HUDEP-2 (cell line): ENCODE results near the gene PROZ.

Experiments
- DNase-seq, 76 experiments: peaks; one replicate each; lab custom pipeline; 2025; ENCODE audit not compliant: unreplicated experiment in 76 of 76; lab: John Stamatoyannopoulos, UW

The PROZ gene

DNA sequence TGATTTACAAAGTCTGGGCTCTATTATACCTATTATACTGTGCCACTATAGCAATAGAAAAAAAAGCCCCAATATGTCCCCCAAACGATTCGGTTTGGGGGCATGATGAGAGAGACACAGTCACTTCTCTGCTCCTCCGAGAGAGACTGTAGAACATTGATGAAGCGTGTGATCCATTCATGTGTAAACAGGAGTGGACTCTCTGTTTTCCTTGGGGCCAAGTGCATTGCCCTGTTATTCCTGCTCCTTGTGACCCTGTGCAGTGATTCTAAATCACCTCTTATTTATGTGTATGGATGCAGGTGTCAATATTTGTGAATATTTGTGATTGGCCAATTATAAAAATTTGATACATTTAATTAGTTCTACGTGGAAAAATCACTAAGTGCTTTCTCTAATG, 18.9 kb upstream of the PROZ start:
- no peak for DNase-seq

- DNase-seq = no peak
Observed at GRCh38 chr13:113140677-113141600, 17.5 kb upstream of the PROZ start.

DNA sequence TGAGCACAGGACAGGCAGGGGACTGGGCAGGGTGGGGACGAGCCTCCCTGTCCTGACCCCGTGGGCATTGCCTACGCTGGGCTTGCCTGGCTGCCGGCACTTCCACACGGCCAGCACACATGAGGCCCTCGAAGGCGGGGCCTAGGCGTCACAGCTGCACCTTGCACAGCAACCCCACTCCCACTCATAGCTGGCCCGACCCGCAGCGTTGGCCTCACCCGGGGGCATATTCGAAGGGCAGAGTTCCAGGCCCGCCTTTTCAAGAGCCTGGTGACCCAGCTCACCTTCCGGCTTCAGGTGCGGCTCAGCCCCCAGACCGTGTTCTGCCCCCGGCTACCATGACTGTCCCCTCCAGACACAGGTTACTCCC, 16.9 kb upstream of the PROZ start:
- no peak for DNase-seq

DNA sequence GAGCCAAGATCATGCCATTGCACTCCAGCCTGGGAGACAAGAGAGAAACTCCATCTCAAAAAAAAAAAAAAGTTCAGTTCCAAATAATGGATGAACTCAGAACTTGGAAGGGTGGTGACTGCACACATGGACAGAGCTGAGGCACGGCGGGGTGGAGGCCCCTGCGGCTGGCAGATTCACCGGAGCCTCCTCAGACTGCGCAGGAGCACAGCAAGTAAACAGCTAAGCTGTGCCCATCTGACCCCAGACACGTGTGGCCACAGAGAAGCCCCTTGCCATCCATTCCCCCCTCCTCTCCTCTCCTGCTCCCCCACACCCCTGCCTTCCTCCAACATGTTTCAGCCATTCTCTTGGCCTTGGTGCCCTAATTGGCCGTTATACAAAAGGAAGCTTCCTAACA, 15.6 kb upstream of the PROZ start:
- no peak for DNase-seq

- DNase-seq = no peak
Observed at GRCh38 chr13:113143466-113144254, 14.8 kb upstream of the PROZ start.

GRCh38 chr13:113144255-113144629, 14.2 kb upstream of the PROZ start:
- no peak for DNase-seq

DNA sequence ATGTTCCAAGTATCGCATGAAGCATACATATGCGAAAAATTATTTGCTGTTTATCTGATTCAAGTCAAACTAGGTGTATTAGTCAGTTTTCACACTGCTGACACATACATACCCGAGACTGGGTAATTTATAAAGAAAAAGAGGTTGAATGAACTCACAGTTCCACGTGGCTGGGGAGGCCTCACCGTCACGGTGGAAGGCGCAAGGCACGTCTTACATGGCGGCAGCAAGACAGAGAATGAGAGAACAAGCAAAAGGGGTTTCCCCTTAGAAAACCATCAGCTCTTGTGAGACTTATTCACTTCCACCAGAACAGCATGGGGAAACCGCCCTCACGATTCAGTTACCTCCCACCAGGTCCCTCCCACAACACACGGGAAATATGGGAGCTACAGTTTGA, 13.0 kb upstream of the PROZ start:
- DNase-seq = no peak

GRCh38 chr13:113145911-113146598, 12.4 kb upstream of the PROZ start:
- DNase-seq = no peak

- DNase-seq = no peak
Observed at GRCh38 chr13:113146750-113147149, 11.7 kb upstream of the PROZ start.

GRCh38 chr13:113147206-113147605, 11.2 kb upstream of the PROZ start:
- DNase-seq = no peak

- DNase-seq = no peak
Observed at GRCh38 chr13:113148407-113148806, 10.0 kb upstream of the PROZ start.

- DNase-seq = no peak
Observed at GRCh38 chr13:113148940-113149503, 9.4 kb upstream of the PROZ start.

DNA sequence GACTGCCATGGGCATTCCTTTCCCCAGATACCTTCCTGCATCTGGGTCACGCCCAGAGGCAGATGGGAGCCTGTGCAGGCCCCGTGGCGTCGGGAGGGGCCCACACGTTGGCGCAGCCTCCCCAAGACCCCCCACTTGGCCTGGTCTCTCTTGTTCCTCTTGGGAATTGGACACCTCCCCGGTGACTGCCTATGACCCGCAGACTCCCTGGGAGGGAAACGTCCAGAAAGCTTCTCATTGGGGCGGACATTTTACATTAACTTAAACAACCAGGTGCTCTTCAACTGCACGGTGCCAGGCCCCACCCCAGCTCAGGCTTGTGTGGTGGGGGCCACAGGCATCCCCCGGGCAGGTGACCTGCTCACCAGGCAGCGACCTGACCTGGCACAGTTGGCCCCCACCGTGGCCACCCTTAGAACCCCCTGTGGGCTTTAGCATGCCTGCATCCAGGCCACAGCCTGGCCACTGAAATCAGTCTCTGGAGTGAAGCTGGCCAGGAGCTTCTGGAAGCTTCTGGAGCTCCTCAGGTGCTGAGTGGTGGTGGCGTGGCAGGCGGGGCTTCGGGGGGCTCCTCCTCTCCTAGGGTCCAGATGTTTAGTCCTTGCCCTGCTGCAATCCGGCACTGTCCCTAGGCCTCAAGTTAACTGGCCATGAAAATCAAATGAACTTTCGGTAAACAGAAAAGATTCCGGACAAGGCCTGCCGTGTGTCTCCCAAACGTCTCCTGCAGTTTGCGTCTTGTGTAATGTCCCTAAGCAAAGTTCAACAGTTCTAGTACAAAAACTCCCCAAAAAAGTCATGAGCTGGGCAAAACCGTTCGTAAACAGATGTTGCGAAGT, 8.5 kb upstream of the PROZ start:
- no peak for DNase-seq

DNA sequence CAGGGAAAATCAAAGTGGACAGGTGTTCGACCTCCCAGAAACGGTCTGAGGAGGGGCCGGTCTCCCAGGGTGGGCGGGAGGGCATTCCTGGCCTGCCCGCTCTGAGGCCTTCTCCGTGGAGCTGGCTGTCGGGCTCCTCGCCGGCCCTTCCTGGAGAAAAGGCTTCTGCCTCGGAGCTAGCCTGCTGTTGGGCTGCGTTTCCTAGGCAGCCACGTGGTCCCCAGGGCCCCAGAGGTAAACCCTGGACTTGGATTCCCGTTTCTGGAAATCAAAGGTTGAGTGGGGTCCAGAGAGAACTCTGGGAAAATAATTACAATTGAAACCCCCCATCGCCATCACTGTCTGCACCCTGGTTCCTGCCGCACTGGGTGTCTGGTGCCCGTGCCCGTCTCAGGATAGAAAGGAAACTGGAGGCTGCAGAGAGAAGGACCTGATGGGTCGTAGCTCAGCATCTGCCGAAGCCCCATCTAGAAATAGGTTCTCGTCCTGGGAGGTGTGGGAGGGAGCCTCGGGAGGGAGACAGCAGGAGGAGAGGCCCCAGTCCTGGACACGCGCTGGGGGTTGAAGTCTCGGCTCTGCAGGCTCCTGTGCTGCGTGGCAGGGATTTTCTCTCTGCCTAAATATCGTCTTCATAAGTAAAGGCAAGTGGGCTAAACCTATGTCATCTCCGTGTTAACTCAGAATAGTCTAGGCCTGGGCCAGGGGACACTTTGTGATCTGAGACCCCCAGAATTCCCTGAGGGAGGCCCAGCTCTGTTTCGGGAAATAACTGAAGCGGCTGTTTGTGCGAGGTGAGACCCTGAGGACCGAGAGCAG, 7.7 kb upstream of the PROZ start:
- DNase-seq = no peak

DNA sequence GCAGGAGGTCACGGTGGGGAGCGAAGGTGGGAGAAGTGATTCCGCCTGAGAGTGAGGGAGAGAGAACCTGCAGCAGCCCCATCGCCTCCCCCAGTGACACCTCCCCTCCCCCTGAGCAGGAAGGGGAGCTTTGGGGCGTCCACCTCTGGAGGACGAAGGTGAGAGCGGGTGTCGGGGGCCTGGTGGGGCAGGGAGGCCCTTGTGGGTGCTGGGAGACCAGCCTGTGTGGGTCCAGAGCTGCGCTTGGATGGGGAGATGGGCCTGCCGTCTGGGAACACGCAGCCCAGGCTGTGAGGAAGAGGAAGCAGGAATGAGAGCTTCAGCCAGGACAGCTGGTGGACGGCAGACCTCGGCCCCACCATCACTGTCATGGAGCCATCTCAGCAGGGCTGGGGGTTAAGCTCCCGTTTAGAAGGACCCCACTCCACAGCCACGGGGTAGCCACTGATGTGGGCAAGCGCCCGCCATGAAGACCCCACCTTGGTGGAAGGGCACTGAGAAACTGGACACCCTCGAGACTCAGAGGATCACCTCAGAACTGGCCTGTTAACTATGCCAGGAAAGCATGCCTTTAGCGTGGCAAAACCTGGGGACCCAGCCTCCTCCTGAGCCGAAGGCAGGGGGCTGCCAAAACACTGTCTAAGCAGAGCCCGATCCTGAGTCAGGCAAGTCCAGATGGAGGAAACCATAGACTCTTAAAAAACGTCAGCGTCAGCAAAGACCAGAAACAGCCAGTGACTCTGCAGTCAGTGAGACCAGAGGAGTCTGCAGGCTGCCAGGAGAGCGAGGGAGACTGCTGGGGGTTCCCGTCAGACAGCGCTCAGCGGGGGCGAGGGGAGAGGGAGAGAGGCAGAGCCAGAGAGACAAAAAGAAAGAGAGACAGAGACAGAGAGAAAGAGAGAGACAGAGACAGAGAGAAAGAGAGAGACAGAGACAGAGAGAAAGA, 6.4 kb upstream of the PROZ start:
- no peak for DNase-seq

DNA sequence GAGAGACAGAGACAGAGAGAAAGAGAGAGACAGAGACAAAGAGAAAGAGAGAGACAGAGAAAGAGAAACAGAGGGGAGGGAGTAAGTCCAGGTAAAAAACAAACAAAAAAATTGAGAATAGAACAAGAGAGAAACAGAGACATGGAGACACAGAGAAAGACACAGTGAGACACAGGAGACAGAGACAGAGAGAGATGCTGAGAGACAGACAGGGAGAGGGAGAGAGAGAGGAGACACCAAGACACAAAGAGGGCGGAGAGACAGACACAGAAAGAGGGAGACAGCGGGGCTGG, 5.8 kb upstream of the PROZ start:
- DNase-seq = no peak

DNA sequence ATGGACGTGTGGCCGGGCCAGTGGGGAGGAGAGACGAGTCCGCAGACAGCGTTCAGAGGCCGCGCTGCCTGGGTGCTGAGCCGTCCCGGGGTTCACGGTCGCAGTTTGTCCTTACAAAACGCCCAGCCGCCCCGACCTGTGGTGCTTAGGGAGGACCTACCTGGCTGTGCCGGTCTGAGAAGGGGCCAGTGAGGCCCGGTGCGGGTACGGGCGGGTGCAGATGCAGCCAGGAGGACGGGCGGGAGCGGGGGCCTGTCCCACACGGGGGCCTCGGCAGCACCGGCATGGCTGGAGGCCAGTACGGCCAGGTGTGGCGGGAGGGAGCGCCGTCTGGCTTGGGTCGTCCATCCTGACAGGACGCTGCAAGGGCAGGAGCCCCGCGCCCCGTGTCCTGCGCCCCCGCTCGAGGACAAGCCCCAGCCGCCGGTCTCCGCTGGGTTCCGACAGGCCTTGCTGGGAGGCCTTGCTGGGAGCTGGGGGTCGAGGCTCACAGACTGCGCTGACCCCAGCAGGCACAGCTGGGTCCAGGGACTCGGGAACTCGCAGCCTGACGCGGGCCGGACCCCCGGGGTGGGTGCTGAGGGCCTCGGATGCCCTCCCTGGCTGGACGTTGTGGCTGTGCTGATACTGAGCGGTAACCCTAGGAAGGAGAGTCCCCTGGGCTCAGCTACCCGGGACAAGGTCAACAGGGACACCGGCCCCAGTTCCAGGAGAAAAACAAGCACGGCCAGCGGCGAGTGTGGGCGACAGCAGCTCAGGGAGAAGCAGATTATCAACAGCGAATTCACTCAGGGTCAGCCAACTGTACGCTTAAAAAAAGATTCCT, 5.3 kb upstream of the PROZ start:
- DNase-seq = peak in 12 of 76 experiments; percentile 13 to 65 (median 46)
